Measurements from ENCODE around the gene KREMEN2. TPM values are rescaled to one million over a fixed set of nuclear protein-coding genes. Genes with fewer than 3 reads are reported as not detected.

The KREMEN2 gene, protein sequence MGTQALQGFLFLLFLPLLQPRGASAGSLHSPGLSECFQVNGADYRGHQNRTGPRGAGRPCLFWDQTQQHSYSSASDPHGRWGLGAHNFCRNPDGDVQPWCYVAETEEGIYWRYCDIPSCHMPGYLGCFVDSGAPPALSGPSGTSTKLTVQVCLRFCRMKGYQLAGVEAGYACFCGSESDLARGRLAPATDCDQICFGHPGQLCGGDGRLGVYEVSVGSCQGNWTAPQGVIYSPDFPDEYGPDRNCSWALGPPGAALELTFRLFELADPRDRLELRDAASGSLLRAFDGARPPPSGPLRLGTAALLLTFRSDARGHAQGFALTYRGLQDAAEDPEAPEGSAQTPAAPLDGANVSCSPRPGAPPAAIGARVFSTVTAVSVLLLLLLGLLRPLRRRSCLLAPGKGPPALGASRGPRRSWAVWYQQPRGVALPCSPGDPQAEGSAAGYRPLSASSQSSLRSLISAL
- 1.2 TPM in 1 of 2 replicates, not detected in the other for total RNA-seq

GRCh38 chr16:2963723-2964474 is at the start of gene KREMEN2:
Gene KREMEN2 (plus strand): TSS chr16:2964275. CDS start chr16:2964521, 246 bp downstream.

GRCh38 chr16:2968738-2969544 is 4.9 kb downstream of the KREMEN2 start, which contains the start of gene PAQR4:
Gene PAQR4 (plus strand): TSS chr16:2969348. CDS start chr16:2969675, 327 bp downstream.

GRCh38 chr16:2980227-2981176 is 16.4 kb downstream of the KREMEN2 start, which contains the start of gene PKMYT1:
Gene PKMYT1 (minus strand): TSS chr16:2980446. CDS start chr16:2979657, 789 bp downstream.

GRCh38 chr16:3012828-3013420 is 48.8 kb downstream of the KREMEN2 start, which contains the start of gene CLDN9:
Gene CLDN9 (plus strand): TSS chr16:3012923. CDS start chr16:3013363, 440 bp downstream.

Other genes with a start within 250 kb of the KREMEN2 start
- gene PRSS27, start 244.1 kb upstream of the KREMEN2 start, total RNA-seq = 0.13 and 4.7 TPM in 2 replicates
- gene SRRM2, start 211.6 kb upstream of the KREMEN2 start, total RNA-seq = 55.5 and 171 TPM in 2 replicates
- gene ELOB, start 187.0 kb upstream of the KREMEN2 start, total RNA-seq = 440 and 841 TPM in 2 replicates
- not detected in 2 replicates for gene PRSS33, start 176.7 kb upstream of the KREMEN2 start, total RNA-seq
- not detected in 2 replicates for gene PRSS41, start 165.8 kb upstream of the KREMEN2 start, total RNA-seq
- 2.2 TPM in 1 of 2 replicates, not detected in the other for gene PRSS21, start 147.0 kb upstream of the KREMEN2 start, total RNA-seq
- 1.4 TPM in 1 of 2 replicates, not detected in the other for gene ZG16B, start 134.0 kb upstream of the KREMEN2 start, total RNA-seq
- gene PRSS22, start 106.1 kb upstream of the KREMEN2 start, total RNA-seq = 0.40 and 4.3 TPM in 2 replicates
- gene FLYWCH2, start 81.1 kb upstream of the KREMEN2 start, total RNA-seq = 76.9 and 147 TPM in 2 replicates
- gene FLYWCH1, start 52.3 kb upstream of the KREMEN2 start, total RNA-seq = 34.7 and 50.4 TPM in 2 replicates
- 6.7 and 13.7 TPM in 2 replicates for gene PAQR4, start 5.1 kb downstream of the KREMEN2 start, total RNA-seq
- gene PKMYT1, start 16.2 kb downstream of the KREMEN2 start, total RNA-seq = 12.6 and 30.1 TPM in 2 replicates
- 0.39 TPM in 1 of 2 replicates, not detected in the other for gene CLDN9, start 48.6 kb downstream of the KREMEN2 start, total RNA-seq
- gene CLDN6, start 53.9 kb downstream of the KREMEN2 start, total RNA-seq = 2.6 and 23.9 TPM in 2 replicates
- 24.8 and 323 TPM in 2 replicates for gene TNFRSF12A, start 56.1 kb downstream of the KREMEN2 start, total RNA-seq
- gene HCFC1R1, start 59.7 kb downstream of the KREMEN2 start, total RNA-seq = 56.6 and 61.4 TPM in 2 replicates
- gene THOC6, start 59.8 kb downstream of the KREMEN2 start, total RNA-seq = 18.5 and 33.4 TPM in 2 replicates
- 1.9 TPM in 1 of 2 replicates, not detected in the other for gene BICDL2, start 72.7 kb downstream of the KREMEN2 start, total RNA-seq
- 0.13 TPM in 1 of 2 replicates, not detected in the other for gene MMP25, start 82.3 kb downstream of the KREMEN2 start, total RNA-seq
- 5.3 and 123 TPM in 2 replicates for gene IL32, start 101.4 kb downstream of the KREMEN2 start, total RNA-seq
- not detected in 2 replicates for gene ZSCAN10, start 135.0 kb downstream of the KREMEN2 start, total RNA-seq
- gene ZNF205, start 148.3 kb downstream of the KREMEN2 start, total RNA-seq = 9.6 and 18.7 TPM in 2 replicates
- gene ZNF213, start 170.8 kb downstream of the KREMEN2 start, total RNA-seq = 7.2 and 12.7 TPM in 2 replicates
- not detected in 2 replicates for gene OR1F1, start 223.9 kb downstream of the KREMEN2 start, total RNA-seq